ENCODE results near the gene BANP.

Gene BANP

DNA sequence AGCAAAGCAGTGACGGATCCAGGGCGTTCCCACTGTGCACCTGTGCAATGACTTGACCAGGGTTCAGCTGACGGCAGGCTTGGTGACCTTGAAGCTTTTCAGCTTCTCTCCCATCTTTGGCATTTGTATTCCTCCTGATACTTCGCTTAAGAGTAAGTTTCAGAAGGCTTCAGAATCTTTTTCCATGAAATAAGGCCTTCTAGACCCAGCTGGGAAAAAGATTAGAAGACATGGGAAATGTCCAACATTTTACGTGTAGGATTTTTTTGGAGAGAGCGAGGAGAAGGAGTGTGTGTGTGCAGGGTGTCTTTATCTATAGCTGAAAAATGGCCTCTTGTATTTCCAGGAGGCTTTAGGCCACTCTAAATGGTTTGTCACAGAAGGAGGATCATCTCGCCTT lies 104.1 kb downstream of the BANP start:
- no peak overlapping the region for H3K4me3 ChIP-seq (ENCODE audit: low read depth, low read length)
- H3K36me3 ChIP-seq (ENCODE audit: control insufficient read depth, insufficient read depth, low read length), result peaks cover 18% of the 10 kb centered on the region
- H3K9ac ChIP-seq (ENCODE audit: low read depth, low read length), result no peak overlapping the region
- no peak overlapping the region for H3K27ac ChIP-seq (ENCODE audit: low read depth, low read length)
- no peaks in the 10 kb centered on the region for H3K27me3 ChIP-seq (ENCODE audit: control insufficient read depth, insufficient read depth, low read length)
- H3K4me1 ChIP-seq (ENCODE audit: control insufficient read depth, insufficient read depth, low read length), result no peaks in the 10 kb centered on the region
- H3K9me3 ChIP-seq (ENCODE audit: control insufficient read depth, insufficient read depth, low read length), result no peaks in the 10 kb centered on the region

- no peak overlapping the region for H3K4me3 ChIP-seq (ENCODE audit: low read depth, low read length)
- no peaks in the 10 kb centered on the region for H3K4me1 ChIP-seq (ENCODE audit: control insufficient read depth, insufficient read depth, low read length)
- H3K27me3 ChIP-seq (ENCODE audit: control insufficient read depth, insufficient read depth, low read length), result no peaks in the 10 kb centered on the region
- H3K27ac ChIP-seq (ENCODE audit: low read depth, low read length), result no peak overlapping the region
- H3K9ac ChIP-seq (ENCODE audit: low read depth, low read length), result no peak overlapping the region
- H3K36me3 ChIP-seq (ENCODE audit: control insufficient read depth, insufficient read depth, low read length), result peaks cover 16% of the 10 kb centered on the region
- no peaks in the 10 kb centered on the region for H3K9me3 ChIP-seq (ENCODE audit: control insufficient read depth, insufficient read depth, low read length)
Measured at GRCh38 chr16:88056212-88056611, 105.0 kb downstream of the BANP start.

GRCh38 chr16:88057656-88058055 lies 106.4 kb downstream of the BANP start:
- H3K27ac ChIP-seq (ENCODE audit: low read depth, low read length), result no peak overlapping the region
- no peaks in the 10 kb centered on the region for H3K9me3 ChIP-seq (ENCODE audit: control insufficient read depth, insufficient read depth, low read length)
- no peaks in the 10 kb centered on the region for H3K27me3 ChIP-seq (ENCODE audit: control insufficient read depth, insufficient read depth, low read length)
- H3K4me1 ChIP-seq (ENCODE audit: control insufficient read depth, insufficient read depth, low read length), result no peaks in the 10 kb centered on the region
- no peak overlapping the region for H3K9ac ChIP-seq (ENCODE audit: low read depth, low read length)
- H3K36me3 ChIP-seq (ENCODE audit: control insufficient read depth, insufficient read depth, low read length), result peaks cover 12% of the 10 kb centered on the region
- H3K4me3 ChIP-seq (ENCODE audit: low read depth, low read length), result no peak overlapping the region

DNA sequence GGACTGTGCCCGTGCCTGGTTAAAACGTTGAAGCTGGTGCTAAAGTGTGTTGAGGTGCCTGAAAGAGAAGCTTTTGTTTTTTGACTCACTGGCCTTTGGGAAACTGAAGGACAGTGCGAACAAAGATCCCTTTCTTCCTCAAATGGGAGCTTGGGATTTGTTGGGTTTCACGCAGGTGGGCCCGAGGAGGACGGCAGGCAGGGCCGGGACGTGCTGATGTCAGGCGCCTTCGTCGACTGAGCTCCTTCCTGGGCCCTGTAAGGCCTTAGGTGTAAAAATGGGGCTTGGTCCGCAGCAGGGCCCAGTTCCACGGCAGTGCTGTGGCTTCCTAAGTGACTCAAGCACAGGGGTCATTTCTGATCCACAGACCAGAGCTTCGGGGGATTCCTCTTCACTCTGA lies 106.9 kb downstream of the BANP start:
- H3K4me3 ChIP-seq (ENCODE audit: low read depth, low read length), result no peak overlapping the region
- no peak overlapping the region for H3K27ac ChIP-seq (ENCODE audit: low read depth, low read length)
- no peaks in the 10 kb centered on the region for H3K4me1 ChIP-seq (ENCODE audit: control insufficient read depth, insufficient read depth, low read length)
- H3K9me3 ChIP-seq (ENCODE audit: control insufficient read depth, insufficient read depth, low read length), result no peaks in the 10 kb centered on the region
- H3K9ac ChIP-seq (ENCODE audit: low read depth, low read length), result no peak overlapping the region
- H3K36me3 ChIP-seq (ENCODE audit: control insufficient read depth, insufficient read depth, low read length), result peaks cover 9% of the 10 kb centered on the region
- no peaks in the 10 kb centered on the region for H3K27me3 ChIP-seq (ENCODE audit: control insufficient read depth, insufficient read depth, low read length)

DNA sequence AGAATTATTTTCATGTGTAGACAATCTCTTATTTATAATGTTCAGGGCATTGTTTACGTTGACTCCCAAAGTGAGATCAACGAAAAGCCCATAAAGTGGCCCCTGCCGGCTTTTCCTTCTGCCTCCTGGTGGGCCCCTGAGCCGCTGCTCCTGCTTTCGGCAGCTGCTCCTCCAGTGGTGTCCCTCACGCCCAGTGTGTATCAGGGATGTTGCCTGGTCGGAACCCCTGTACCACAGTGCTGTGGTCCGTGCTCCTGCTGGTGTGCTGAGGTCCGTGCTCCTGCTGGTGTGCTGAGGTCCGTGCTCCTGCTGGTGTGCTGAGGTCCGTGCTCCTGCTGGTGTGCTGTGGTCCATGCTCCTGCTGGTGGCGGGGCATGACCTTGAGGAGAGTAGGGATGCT lies 107.6 kb downstream of the BANP start:
- Histone ChIP-seq H3K9ac (ENCODE audit: low read depth, low read length) (no peak overlapping the region), H3K4me3 (ENCODE audit: low read depth, low read length) (no peak overlapping the region), H3K4me1 (ENCODE audit: control insufficient read depth, insufficient read depth, low read length) (no peaks in the 10 kb centered on the region), H3K36me3 (ENCODE audit: control insufficient read depth, insufficient read depth, low read length) (peaks cover 9% of the 10 kb centered on the region), H3K9me3 (ENCODE audit: control insufficient read depth, insufficient read depth, low read length) (no peaks in the 10 kb centered on the region), H3K27me3 (ENCODE audit: control insufficient read depth, insufficient read depth, low read length) (no peaks in the 10 kb centered on the region), H3K27ac (ENCODE audit: low read depth, low read length) (no peak overlapping the region)

DNA sequence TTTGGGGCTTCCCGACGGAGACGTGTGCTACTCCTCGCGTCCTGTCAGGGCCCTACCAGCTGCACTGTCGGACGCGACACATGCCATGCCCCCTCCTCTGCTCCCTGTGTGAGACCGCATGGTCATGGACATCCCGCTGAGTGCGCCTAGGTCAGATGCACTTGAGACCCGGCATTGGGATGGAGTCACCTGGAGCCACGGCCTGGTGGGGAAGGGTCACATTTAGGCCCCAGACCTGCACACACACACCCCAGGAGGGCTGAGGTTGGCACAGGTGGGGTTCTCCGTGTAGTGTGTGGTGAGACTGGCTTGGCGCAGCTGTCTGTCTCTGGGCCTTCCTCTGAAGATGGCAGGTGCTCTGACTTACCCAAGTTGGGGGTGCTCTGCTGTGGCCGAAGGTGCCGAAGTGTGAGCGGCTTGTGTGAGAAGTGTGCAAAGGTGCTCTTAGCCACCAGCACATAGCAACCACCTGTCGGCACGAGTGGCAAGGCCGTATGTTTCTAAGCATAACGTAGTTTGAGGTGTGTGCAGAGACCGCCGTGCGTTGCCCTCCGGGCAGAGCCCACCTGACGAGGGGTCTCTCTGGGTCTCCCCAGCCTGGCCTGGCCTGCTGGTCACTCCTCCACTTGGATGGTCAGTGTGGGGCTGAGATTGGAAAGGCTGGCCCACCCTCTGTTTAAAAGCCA lies 108.6 kb downstream of the BANP start:
- Histone ChIP-seq H3K9ac (ENCODE audit: low read depth, low read length) (no peak overlapping the region), H3K27me3 (ENCODE audit: control insufficient read depth, insufficient read depth, low read length) (no peaks in the 10 kb centered on the region), H3K9me3 (ENCODE audit: control insufficient read depth, insufficient read depth, low read length) (no peaks in the 10 kb centered on the region), H3K4me1 (ENCODE audit: control insufficient read depth, insufficient read depth, low read length) (no peaks in the 10 kb centered on the region), H3K27ac (ENCODE audit: low read depth, low read length) (no peak overlapping the region), H3K36me3 (ENCODE audit: control insufficient read depth, insufficient read depth, low read length) (peaks cover 9% of the 10 kb centered on the region), H3K4me3 (ENCODE audit: low read depth, low read length) (no peak overlapping the region)

DNA sequence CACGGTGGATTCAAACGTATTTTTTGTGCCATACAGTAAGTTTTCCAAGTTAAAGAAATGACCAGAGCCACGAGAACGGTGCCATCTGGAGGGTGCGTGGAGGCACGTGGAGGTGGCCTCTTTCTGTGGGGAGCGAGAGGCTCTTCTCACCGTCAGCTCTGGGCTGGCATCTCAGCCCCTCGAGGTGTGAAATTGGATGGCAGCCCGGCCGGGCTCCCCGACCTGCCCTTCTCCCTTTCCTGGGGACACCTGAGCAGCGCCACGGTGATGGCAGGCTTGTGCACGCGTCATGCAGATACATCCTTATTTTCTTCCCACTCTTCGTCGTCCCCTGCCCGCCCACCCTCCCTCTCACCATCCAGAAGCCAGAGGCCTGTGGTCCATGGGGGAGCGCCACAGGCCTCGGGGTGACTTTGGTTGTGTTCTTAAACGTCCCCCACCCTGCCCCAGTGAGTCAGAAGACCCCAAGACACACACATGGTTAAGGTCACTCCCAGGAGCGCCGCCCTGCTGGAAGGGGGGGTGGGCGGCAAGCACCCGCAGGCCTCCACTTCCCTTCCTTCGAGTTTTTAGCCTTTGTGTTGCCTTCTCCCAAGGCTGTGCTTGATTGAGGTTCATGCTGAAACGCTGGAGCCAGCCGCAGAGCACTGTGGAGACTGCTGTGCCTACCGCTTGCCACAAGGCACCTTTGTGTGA lies 109.4 kb downstream of the BANP start:
- Histone ChIP-seq H3K9me3 (ENCODE audit: control insufficient read depth, insufficient read depth, low read length) (no peaks in the 10 kb centered on the region), H3K27ac (ENCODE audit: low read depth, low read length) (no peak overlapping the region), H3K9ac (ENCODE audit: low read depth, low read length) (no peak overlapping the region), H3K4me3 (ENCODE audit: low read depth, low read length) (no peak overlapping the region), H3K36me3 (ENCODE audit: control insufficient read depth, insufficient read depth, low read length) (peaks cover 13% of the 10 kb centered on the region), H3K4me1 (ENCODE audit: control insufficient read depth, insufficient read depth, low read length) (no peaks in the 10 kb centered on the region), H3K27me3 (ENCODE audit: control insufficient read depth, insufficient read depth, low read length) (no peaks in the 10 kb centered on the region)

DNA sequence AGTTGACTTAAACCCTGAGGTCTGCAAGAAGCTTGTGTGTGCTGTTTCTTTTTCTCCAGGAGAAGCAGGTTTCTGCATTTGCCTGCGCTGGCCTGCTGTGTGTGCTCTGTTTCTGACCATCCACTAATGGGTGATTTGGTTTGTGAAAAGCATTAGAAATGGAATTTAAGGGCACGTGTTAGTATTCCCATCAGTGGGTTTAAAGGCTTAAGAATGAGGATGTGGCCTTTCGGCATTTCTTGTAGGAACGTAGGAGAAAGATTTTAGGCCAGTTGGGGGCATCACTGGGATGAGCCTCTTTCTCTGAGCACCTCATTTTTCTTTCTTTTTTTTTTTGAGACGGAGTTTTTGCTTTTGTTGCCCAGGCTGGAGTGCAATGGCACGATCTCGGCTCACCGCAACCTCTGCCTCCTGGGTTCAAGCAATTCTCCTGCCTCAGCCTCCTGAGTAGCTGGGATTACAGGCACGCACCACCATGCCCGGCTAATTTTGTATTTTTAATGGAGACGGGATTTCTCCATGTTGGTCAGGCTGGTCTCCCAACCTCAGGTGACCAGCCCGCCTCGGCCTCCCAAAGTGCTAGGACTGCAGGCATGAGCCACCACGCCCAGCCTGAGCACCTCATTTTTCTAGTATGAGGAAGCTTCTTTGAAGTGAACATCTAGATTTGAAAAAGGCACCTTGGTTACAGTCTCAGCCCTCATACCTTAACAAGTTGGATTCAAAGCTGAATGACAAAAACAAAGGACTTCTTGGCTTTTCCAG lies 110.3 kb downstream of the BANP start:
- no peak overlapping the region for H3K27ac ChIP-seq (ENCODE audit: low read depth, low read length)
- no peaks in the 10 kb centered on the region for H3K27me3 ChIP-seq (ENCODE audit: control insufficient read depth, insufficient read depth, low read length)
- H3K9ac ChIP-seq (ENCODE audit: low read depth, low read length), result no peak overlapping the region
- H3K9me3 ChIP-seq (ENCODE audit: control insufficient read depth, insufficient read depth, low read length), result no peaks in the 10 kb centered on the region
- H3K4me1 ChIP-seq (ENCODE audit: control insufficient read depth, insufficient read depth, low read length), result no peaks in the 10 kb centered on the region
- no peak overlapping the region for H3K4me3 ChIP-seq (ENCODE audit: low read depth, low read length)
- H3K36me3 ChIP-seq (ENCODE audit: control insufficient read depth, insufficient read depth, low read length), result peaks cover 13% of the 10 kb centered on the region

GRCh38 chr16:88062341-88063210 lies 111.3 kb downstream of the BANP start:
- no peak overlapping the region for H3K4me3 ChIP-seq (ENCODE audit: low read depth, low read length)
- H3K36me3 ChIP-seq (ENCODE audit: control insufficient read depth, insufficient read depth, low read length), result peaks cover 13% of the 10 kb centered on the region
- H3K27ac ChIP-seq (ENCODE audit: low read depth, low read length), result no peak overlapping the region
- no peaks in the 10 kb centered on the region for H3K4me1 ChIP-seq (ENCODE audit: control insufficient read depth, insufficient read depth, low read length)
- no peak overlapping the region for H3K9ac ChIP-seq (ENCODE audit: low read depth, low read length)
- H3K27me3 ChIP-seq (ENCODE audit: control insufficient read depth, insufficient read depth, low read length), result no peaks in the 10 kb centered on the region
- no peaks in the 10 kb centered on the region for H3K9me3 ChIP-seq (ENCODE audit: control insufficient read depth, insufficient read depth, low read length)

- Histone ChIP-seq H3K4me3 (ENCODE audit: low read depth, low read length) (no peak overlapping the region), H3K27me3 (ENCODE audit: control insufficient read depth, insufficient read depth, low read length) (no peaks in the 10 kb centered on the region), H3K9me3 (ENCODE audit: control insufficient read depth, insufficient read depth, low read length) (no peaks in the 10 kb centered on the region), H3K9ac (ENCODE audit: low read depth, low read length) (no peak overlapping the region), H3K27ac (ENCODE audit: low read depth, low read length) (no peak overlapping the region), H3K4me1 (ENCODE audit: control insufficient read depth, insufficient read depth, low read length) (no peaks in the 10 kb centered on the region), H3K36me3 (ENCODE audit: control insufficient read depth, insufficient read depth, low read length) (peaks cover 13% of the 10 kb centered on the region)
Measured at GRCh38 chr16:88063211-88063773, 112.1 kb downstream of the BANP start.
